Keratinocyte (primary cell): Measurements from ENCODE around the gene CHST13.

Source experiments
- EZH2 ChIP-seq: IDR thresholded peaks from one replicate; pipeline ENCODE4 v1.6.1; 2012; ENCODE audit warnings: inconsistent platforms, mild to moderate bottlenecking, low read length, moderate library complexity
- TF ChIP-seq, protein P1 (sequence below), 3 experiments: IDR thresholded peaks in 1 of 3; conservative IDR thresholded peaks in 1 of 3; optimal IDR thresholded peaks in 1 of 3; 2 replicates in 2 of 3; 3 replicates in 1 of 3; pipeline versions ENCODE3 to v1.5.1; 2011; ENCODE audit warnings: low read length in 3 of 3, mild to moderate bottlenecking in 3 of 3, moderate library complexity in 2 of 3, control low read depth in 1 of 3, inconsistent platforms in 1 of 3; ENCODE audit not compliant: insufficient read depth in 2 of 3; ENCODE audit errors: extremely low read depth in 1 of 3

DNA sequence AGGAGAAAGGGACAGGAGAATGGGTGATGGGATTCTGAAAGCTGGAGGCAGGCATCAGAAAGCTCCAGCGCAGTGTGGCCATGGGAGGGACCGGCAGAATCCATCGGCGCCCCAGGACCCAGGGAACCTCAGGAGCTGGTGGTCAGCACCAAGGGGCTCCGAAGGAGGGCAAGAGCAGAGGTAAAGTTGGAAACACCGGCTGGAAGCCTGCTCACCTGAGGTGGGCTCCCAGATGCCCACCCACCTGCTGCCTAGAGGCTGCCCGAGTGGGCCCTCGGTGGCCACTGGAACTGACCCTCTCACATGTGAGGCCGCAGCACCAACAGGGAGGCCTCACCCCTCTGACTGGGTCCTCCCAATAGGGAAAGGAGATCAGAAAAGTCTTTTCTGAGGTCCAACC is 38.0 kb upstream of the CHST13 start:
- TF ChIP-seq, protein P1, sequence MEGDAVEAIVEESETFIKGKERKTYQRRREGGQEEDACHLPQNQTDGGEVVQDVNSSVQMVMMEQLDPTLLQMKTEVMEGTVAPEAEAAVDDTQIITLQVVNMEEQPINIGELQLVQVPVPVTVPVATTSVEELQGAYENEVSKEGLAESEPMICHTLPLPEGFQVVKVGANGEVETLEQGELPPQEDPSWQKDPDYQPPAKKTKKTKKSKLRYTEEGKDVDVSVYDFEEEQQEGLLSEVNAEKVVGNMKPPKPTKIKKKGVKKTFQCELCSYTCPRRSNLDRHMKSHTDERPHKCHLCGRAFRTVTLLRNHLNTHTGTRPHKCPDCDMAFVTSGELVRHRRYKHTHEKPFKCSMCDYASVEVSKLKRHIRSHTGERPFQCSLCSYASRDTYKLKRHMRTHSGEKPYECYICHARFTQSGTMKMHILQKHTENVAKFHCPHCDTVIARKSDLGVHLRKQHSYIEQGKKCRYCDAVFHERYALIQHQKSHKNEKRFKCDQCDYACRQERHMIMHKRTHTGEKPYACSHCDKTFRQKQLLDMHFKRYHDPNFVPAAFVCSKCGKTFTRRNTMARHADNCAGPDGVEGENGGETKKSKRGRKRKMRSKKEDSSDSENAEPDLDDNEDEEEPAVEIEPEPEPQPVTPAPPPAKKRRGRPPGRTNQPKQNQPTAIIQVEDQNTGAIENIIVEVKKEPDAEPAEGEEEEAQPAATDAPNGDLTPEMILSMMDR (optimal IDR thresholded peaks at IDR 0.05 in 1 of 3, IDR thresholded peaks at IDR 0.05 in 1 of 3, conservative IDR thresholded peaks at IDR 0.05 in 1 of 3; ENCODE audit: extremely low read depth in 1 of 3, insufficient read depth in 2 of 3, low read length in 3 of 3), result no peak
- TF ChIP-seq EZH2, result no peak
